Adrenal gland (tissue), 12 donors: Measurements from ENCODE around the gene KIAA1671. TPM values are rescaled to one million over a fixed set of nuclear protein-coding genes. Genes with fewer than 3 reads are reported as not detected.

ENCODE experiments used
- DNase-seq, 7 donors: peaks; one replicate each; pipeline ENCODE4 v3.0.0-alpha.2; 2019 to 2020
- H3K27ac ChIP-seq, 5 donors: fragments of 200-600 bp; sonication (generic) in 4 of 5; 1 replicate in 3 of 5; 2 replicates in 2 of 5; pipeline versions ENCODE4 v1.5.1 to v1.8.0; 2016 to 2020; ENCODE audit warnings: mild to moderate bottlenecking in 1 of 5
- H3K27me3 ChIP-seq: fragments of 200-600 bp; 2 replicates; pipeline ENCODE4 v1.8.0; 2021
- H3K36me3 ChIP-seq, 2 donors: fragments of 200-600 bp; replicated peaks in 1 of 2; 1 replicate in 1 of 2; 2 replicates in 1 of 2; pipeline versions ENCODE4 v1.5.1 to v1.8.0; 2018 to 2022
- H3K4me1 ChIP-seq, 2 donors: fragments of 200-600 bp; replicated peaks in 1 of 2; 1 replicate in 1 of 2; 2 replicates in 1 of 2; pipeline versions ENCODE4 v1.5.1 to v1.8.0; 2018 to 2021
- H3K4me3 ChIP-seq, 4 donors: fragments of 200-600 bp; sonication (generic) in 3 of 4; one replicate each; pipeline ENCODE4 v1.5.1; 2016 to 2018
- H3K9me3 ChIP-seq, 3 donors: fragments of 200-600 bp; sonication (generic) in 1 of 3; replicated peaks in 1 of 3; 1 replicate in 2 of 3; 2 replicates in 1 of 3; pipeline versions ENCODE4 v1.5.1 to v1.8.0; 2016 to 2021
- POLR2A ChIP-seq, 2 donors: fragments of 450-650 bp; IDR thresholded peaks; one replicate each; pipeline ENCODE4 v1.6.1; 2017; ENCODE audit warnings: antibody characterized with exemption in 2 of 2, mild to moderate bottlenecking in 2 of 2, moderate library complexity in 1 of 2
- WGBS, 4 donors: extraction: QIAGEN DNeasy Blood & Tissue Kit in 2 of 4; methylation state at CpG; one replicate each; pipeline versions ENCODE4 v1.1.5 to v1.1.7; 2013 to 2017; 5-methylcytosine and 5-hydroxymethylcytosine counted together
- intact Hi-C, 2 donors: fragments of 100-400 bp; cut with DNase I; formaldehyde crosslinking; loops; one replicate each; pipeline versions ENCODE4 v1.14.1 to v1.15.0; 2022 to 2023
- polyA plus RNA-seq, 3 donors: library from polyadenylated mRNA; stranded (reverse); fragments of 200-250 nt in 2 of 3; fragments of 350-450 nt in 1 of 3; fragmentation: Illumina TruSeq in 1 of 3; extraction: RNeasy Lipid Tissue Mini Kit (QIAGEN cat#74804) in 1 of 3; gene quantifications; one replicate each; pipeline ENCODE4 v1.2.3, GENCODE V29; 2013 to 2014
- total RNA-seq, 9 donors: library from RNA; depleted of rRNA in 4 of 9; stranded (reverse); fragments of >200 nt in 4 of 9; fragments of 120-200 nt in 1 of 9; fragmentation: NEBNext Ultra II Directional in 1 of 9; extraction: Animal tissue kit (Norgen Biotek cat#: 25700) in 1 of 9; gene quantifications; one replicate each; pipeline versions ENCODE4 v1.1.0 to v1.2.4, GENCODE V29; 2013 to 2023
- TF ChIP-seq, protein P1 (sequence below), 6 experiments: fragments of 450-650 bp in 4 of 6; fragments of 200-600 bp in 2 of 6; sonication (generic) in 1 of 6; IDR thresholded peaks; 1 replicate in 5 of 6; 2 replicates in 1 of 6; pipeline versions ENCODE4 v1.5.1 to v1.8.0; 2016 to 2021; ENCODE audit warnings: antibody characterized with exemption in 6 of 6, mild to moderate bottlenecking in 2 of 6, moderate library complexity in 1 of 6
- donor health status: healthy with polysubstance abuse.
- donor health status: Bipolar disorder and iron deficiency.
- donor health status: DM: yes; HTN: yes; CAD: no.
- donor health status: DM: no; HTN: no; CAD: no.
- donor health status: DM: no; HTN: no; CAD: no.
- donor health status: DM: yes; HTN: yes; CAD: no.

Gene KIAA1671
- total and polyA plus RNA-seq, 12 donors, result 5.3 to 71.0 (median 45.8) TPM

DNA sequence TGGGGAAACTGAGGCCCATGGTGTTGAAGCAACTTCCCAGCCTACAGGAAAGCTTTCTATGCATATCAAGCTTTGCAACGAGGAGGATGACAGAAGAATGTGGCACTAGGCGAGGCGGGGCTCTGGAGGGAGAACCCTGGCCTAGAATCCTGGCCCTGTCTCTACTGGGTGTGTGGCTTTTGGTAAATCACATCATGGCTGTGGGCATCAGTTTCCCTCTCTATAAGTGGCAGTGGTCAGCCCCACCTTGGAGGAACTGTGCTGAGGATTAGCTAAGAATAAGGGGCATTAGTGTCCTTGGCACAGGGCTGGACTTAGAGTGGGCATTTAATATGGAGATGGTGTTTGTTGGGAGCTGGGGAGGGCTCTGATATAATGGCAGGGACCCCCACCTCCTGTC lies 124.5 kb downstream of the KIAA1671 start:
- intact Hi-C loops, result no loop called here
- TF ChIP-seq, protein P1, sequence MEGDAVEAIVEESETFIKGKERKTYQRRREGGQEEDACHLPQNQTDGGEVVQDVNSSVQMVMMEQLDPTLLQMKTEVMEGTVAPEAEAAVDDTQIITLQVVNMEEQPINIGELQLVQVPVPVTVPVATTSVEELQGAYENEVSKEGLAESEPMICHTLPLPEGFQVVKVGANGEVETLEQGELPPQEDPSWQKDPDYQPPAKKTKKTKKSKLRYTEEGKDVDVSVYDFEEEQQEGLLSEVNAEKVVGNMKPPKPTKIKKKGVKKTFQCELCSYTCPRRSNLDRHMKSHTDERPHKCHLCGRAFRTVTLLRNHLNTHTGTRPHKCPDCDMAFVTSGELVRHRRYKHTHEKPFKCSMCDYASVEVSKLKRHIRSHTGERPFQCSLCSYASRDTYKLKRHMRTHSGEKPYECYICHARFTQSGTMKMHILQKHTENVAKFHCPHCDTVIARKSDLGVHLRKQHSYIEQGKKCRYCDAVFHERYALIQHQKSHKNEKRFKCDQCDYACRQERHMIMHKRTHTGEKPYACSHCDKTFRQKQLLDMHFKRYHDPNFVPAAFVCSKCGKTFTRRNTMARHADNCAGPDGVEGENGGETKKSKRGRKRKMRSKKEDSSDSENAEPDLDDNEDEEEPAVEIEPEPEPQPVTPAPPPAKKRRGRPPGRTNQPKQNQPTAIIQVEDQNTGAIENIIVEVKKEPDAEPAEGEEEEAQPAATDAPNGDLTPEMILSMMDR (IDR thresholded peaks at IDR 0.05), result no peak
- no peak for TF ChIP-seq POLR2A (IDR thresholded peaks at IDR 0.05)
- no peak overlapping the region for H3K4me3 ChIP-seq
- H3K27me3 ChIP-seq, result no peaks in the 10 kb centered on the region
- no peaks in the 10 kb centered on the region for H3K9me3 ChIP-seq
- H3K36me3 ChIP-seq, result no peaks in the 10 kb centered on the region
- H3K4me1 ChIP-seq, result peaks cover 0 to 6% of the 10 kb centered on the region in 2 donors
- H3K27ac ChIP-seq, result no peak overlapping the region
- no peak for DNase-seq
- 57 to 85% (median 76%) methylated on average over 3 of the region's 3 CpGs for WGBS, 4 donors

DNA sequence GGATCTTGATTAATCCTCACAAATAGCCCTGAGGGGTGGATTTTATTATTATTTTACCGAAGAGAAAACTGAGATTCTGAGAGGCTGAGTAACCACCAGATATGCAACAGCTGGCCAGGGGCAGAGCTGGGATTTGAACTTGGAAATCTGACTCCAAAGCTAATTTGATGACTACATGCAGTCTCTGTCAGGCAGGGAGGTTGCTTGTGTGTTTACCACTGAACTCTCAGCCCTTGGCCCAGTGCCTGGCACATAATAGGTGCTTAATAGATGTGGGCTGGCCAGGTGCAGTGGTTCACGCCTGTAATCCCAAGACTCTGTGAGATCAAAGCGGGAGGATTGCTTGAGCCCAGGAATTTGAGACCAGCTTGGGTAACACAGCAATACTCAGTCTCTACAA lies 125.4 kb downstream of the KIAA1671 start:
- DNase-seq, result no peak
- 82 to 87% (median 83%) methylated on average over 3 of the region's 3 CpGs for WGBS, 4 donors
- Histone ChIP-seq H3K36me3 (no peaks in the 10 kb centered on the region), H3K4me3 (no peak overlapping the region), H3K4me1 (peaks cover 0 to 6% of the 10 kb centered on the region in 2 donors), H3K27ac (no peak overlapping the region), H3K9me3 (no peaks in the 10 kb centered on the region), H3K27me3 (no peaks in the 10 kb centered on the region)
- TF ChIP-seq, protein P1 (IDR thresholded peaks at IDR 0.05), result no peak
- TF ChIP-seq POLR2A (IDR thresholded peaks at IDR 0.05), result no peak
- intact Hi-C loops, result no loop called here

DNA sequence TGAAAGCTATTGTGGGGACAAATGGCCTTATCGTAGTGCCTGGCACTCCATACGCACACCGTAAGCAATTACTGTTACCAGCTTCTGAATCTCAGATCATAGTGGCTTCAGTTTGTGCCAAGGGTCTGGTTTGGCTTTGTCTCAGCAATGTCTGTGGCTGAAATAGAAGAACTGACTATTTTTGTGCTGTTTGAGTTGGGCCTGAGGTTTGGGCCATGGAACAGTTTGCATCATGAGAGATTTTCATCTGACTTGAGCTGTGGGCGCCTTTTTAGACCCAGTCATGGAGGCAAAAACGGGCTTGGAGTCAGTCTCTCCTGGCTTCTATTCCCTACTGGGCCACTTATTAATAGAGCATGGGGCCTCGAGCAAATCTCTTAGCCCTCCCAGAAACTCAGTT lies 126.1 kb downstream of the KIAA1671 start:
- no peak for DNase-seq
- Histone ChIP-seq H3K4me1 (peaks cover 0 to 6% of the 10 kb centered on the region in 2 donors), H3K4me3 (no peak overlapping the region), H3K27ac (no peak overlapping the region), H3K27me3 (no peaks in the 10 kb centered on the region), H3K9me3 (no peaks in the 10 kb centered on the region), H3K36me3 (no peaks in the 10 kb centered on the region)
- WGBS, 4 donors, result 87 to 96% (median 92%) methylated on average over 6 of the region's 6 CpGs
- intact Hi-C loops, result no loop called here
- TF ChIP-seq POLR2A (IDR thresholded peaks at IDR 0.05), result no peak
- TF ChIP-seq, protein P1 (IDR thresholded peaks at IDR 0.05), result no peak

DNA sequence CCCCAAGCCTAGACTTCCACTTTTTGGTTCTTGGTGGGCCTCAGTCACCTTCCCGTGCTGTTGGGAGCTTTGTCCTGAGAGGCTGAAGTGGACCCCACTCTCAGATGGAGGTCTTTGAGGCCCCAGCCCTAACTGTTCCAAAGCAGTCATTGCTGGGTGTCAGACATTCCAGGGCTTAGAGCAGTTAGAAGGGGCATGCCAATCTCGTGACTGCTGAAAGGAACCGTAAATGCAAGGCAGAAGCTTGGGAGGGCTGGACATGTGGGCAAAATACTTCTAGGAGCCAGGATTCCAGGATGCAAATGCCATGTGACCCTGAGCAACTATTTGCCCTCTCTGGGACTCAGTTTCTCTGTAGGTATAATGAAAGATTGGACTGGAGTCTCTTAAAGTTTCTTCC lies 128.3 kb downstream of the KIAA1671 start:
- no peak overlapping the region for H3K4me3 ChIP-seq
- TF ChIP-seq, protein P1 (IDR thresholded peaks at IDR 0.05), result no peak
- no peak for TF ChIP-seq POLR2A (IDR thresholded peaks at IDR 0.05)
- H3K9me3 ChIP-seq, result no peaks in the 10 kb centered on the region
- no peak for DNase-seq
- H3K36me3 ChIP-seq, result no peaks in the 10 kb centered on the region
- intact Hi-C loops, result no loop called here
- no peak overlapping the region for H3K27ac ChIP-seq
- WGBS, 4 donors, result 58 to 83% (median 82%) methylated on average over 3 of the region's 3 CpGs
- H3K4me1 ChIP-seq, result peaks cover 0 to 6% of the 10 kb centered on the region in 2 donors
- no peaks in the 10 kb centered on the region for H3K27me3 ChIP-seq
